Thymus (tissue), 11 donors: Measurements from ENCODE around the gene HIPK2. TPM values are rescaled to one million over a fixed set of nuclear protein-coding genes. Genes with fewer than 3 reads are reported as not detected.

Source experiments
- DNase-seq, 9 donors: peaks; one replicate each; pipeline ENCODE4 v3.0.0-alpha.2; 2013; ENCODE audit warnings: low spot score in 9 of 9, low read depth in 6 of 9, missing footprints in 1 of 9
- H3K27ac ChIP-seq, 2 donors: one replicate each; pipeline ENCODE4 v1.5.1; 2013; ENCODE audit warnings: control low read depth in 1 of 2, low read depth in 1 of 2, low read length in 1 of 2, mild to moderate bottlenecking in 1 of 2, moderate library complexity in 1 of 2
- H3K27me3 ChIP-seq, 2 donors: one replicate each; pipeline ENCODE4 v1.5.1; 2013; ENCODE audit warnings: low read length in 1 of 2; ENCODE audit not compliant: control insufficient read depth in 2 of 2, insufficient read depth in 1 of 2
- H3K36me3 ChIP-seq, 2 donors: one replicate each; pipeline ENCODE4 v1.5.1; 2013; ENCODE audit warnings: low read length in 1 of 2, mild to moderate bottlenecking in 1 of 2, moderate library complexity in 1 of 2; ENCODE audit not compliant: control insufficient read depth in 2 of 2, insufficient read depth in 2 of 2
- H3K4me1 ChIP-seq, 2 donors: one replicate each; pipeline ENCODE4 v1.5.1; 2013; ENCODE audit warnings: low read length in 2 of 2; ENCODE audit not compliant: control insufficient read depth in 2 of 2, insufficient read depth in 2 of 2
- H3K4me3 ChIP-seq, 2 donors: one replicate each; pipeline ENCODE4 v1.5.1; 2013; ENCODE audit warnings: low read length in 2 of 2, control low read depth in 1 of 2, mild to moderate bottlenecking in 1 of 2
- H3K9me3 ChIP-seq, 2 donors: one replicate each; pipeline ENCODE4 v1.5.1; 2013; ENCODE audit warnings: low read length in 1 of 2, mild to moderate bottlenecking in 1 of 2; ENCODE audit not compliant: control insufficient read depth in 2 of 2, insufficient read depth in 1 of 2
- WGBS: extraction: QIAGEN DNeasy Blood & Tissue Kit; methylation state at CpG from one replicate; pipeline ENCODE4 v1.1.7; 2013; 5-methylcytosine and 5-hydroxymethylcytosine counted together
- polyA plus RNA-seq: library from polyadenylated mRNA; stranded (reverse); fragments of 200-250 nt; gene quantifications from one replicate; pipeline ENCODE4 v1.2.3, GENCODE V29; 2013
- total RNA-seq: library from RNA; stranded (reverse); fragments of 120-200 nt; gene quantifications from one replicate; pipeline ENCODE4 v1.2.4, GENCODE V29; 2013
- donor health status: healthy.

Gene HIPK2
- total and polyA plus RNA-seq, 2 donors = 3.4 to 5.8 TPM

DNA sequence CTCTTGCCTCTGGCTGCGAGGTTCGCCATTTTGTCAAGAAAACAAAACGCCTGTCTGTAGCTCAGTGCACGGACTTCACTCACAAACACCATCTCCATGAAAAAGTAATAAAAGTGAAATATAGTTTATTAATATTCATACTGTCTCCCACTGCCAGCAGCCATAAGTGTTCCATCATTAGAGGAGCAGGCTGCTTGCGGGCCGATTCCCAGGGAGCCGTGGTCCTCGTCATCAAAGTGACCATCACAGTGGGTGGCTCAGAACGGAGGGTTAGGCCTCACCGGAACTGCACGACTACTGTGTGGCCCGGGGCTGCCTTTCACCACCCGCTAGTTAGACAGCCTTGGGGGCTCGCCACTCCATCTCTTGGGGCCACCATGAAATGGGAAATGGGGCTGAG, 82.7 kb downstream of the HIPK2 start:
- H3K36me3 ChIP-seq = peaks cover 5 to 17% of the 10 kb centered on the region in 2 donors
- H3K4me1 ChIP-seq = peaks cover 8 to 31% of the 10 kb centered on the region in 2 donors
- H3K9me3 ChIP-seq = no peaks in the 10 kb centered on the region
- DNase-seq = no peak
- WGBS = 98% methylated on average over 14 of the region's 14 CpGs
- H3K4me3 ChIP-seq = no peak overlapping the region
- H3K27me3 ChIP-seq = no peaks in the 10 kb centered on the region
- H3K27ac ChIP-seq = no peak overlapping the region

- H3K36me3 ChIP-seq = peaks cover 8 to 16% of the 10 kb centered on the region in 2 donors
- peaks cover 8 to 24% of the 10 kb centered on the region in 2 donors for H3K4me1 ChIP-seq
- H3K27ac ChIP-seq = no peak overlapping the region
- H3K9me3 ChIP-seq = no peaks in the 10 kb centered on the region
- no peaks in the 10 kb centered on the region for H3K27me3 ChIP-seq
- DNase-seq = no peak
- H3K4me3 ChIP-seq = no peak overlapping the region
- 97% methylated on average over 8 of the region's 8 CpGs for WGBS
Observed at GRCh38 chr7:139694389-139694676, 83.5 kb downstream of the HIPK2 start.

DNA sequence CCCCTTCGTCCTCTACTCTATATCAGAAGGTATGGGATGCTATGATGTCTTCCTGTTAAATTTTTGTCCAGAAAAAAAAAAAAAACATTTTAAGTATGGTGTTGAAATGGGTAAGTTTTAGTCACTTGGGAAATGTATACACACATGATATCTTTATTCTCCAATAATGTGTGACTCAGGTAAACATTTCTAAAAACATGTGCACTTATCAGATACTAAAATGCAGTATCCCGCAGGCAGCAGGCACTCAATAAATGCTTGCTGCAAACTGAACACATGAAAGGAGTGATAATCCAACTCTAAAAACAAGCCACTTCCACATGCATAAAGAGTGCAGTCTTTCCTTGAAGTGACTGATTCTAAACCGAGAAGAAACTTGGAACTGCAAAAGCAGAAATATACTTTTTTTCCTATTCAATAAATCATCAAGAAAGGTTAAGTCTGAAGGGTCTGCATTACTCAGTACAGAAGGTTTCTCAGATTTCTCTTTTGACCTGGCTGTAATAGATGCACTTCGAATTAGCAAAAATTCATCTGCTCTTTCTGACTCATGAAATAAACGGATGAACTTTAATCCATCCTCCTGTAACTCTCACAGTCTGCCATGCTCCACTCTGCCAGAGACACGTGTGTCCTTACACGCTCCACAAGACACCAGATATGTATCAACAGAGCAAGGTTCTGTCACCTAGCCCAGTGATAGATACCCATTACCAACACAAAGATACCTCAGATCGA, 84.0 kb downstream of the HIPK2 start:
- whole genome bisulfite sequencing = 84% methylated on average over 8 of the region's 8 CpGs
- no peaks in the 10 kb centered on the region for H3K9me3 ChIP-seq
- no peak overlapping the region for H3K27ac ChIP-seq
- peaks cover 8 to 16% of the 10 kb centered on the region in 2 donors for H3K36me3 ChIP-seq
- no peaks in the 10 kb centered on the region for H3K27me3 ChIP-seq
- H3K4me1 ChIP-seq = peaks cover 8 to 22% of the 10 kb centered on the region in 2 donors
- H3K4me3 ChIP-seq = no peak overlapping the region
- no peak for DNase-seq

DNA sequence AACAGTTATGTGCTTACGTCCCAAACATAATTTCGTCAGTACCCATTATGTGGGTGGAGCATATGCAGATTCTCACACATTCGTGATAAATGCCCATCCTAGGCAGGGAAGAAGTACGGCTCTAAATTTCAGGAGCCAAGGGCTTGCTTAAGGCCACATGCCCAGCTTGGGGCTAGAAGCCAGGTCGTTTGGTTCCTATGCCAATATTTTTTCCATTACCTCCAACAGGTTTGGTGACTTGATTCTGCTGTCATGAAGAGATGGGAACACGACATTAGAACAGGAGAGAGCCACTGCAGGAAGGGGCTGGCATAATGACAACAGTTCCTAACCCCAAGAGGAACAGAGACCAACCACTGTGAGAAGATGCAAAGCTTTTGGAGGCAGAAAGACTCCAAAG, 85.1 kb downstream of the HIPK2 start:
- H3K4me3 ChIP-seq = no peak overlapping the region
- DNase-seq = no peak
- peaks cover 8 to 14% of the 10 kb centered on the region in 2 donors for H3K36me3 ChIP-seq
- no peaks in the 10 kb centered on the region for H3K9me3 ChIP-seq
- no peaks in the 10 kb centered on the region for H3K27me3 ChIP-seq
- H3K27ac ChIP-seq = no peak overlapping the region
- 96% methylated on average over 6 of the region's 6 CpGs for WGBS
- peaks cover 8 to 20% of the 10 kb centered on the region in 2 donors for H3K4me1 ChIP-seq

DNA sequence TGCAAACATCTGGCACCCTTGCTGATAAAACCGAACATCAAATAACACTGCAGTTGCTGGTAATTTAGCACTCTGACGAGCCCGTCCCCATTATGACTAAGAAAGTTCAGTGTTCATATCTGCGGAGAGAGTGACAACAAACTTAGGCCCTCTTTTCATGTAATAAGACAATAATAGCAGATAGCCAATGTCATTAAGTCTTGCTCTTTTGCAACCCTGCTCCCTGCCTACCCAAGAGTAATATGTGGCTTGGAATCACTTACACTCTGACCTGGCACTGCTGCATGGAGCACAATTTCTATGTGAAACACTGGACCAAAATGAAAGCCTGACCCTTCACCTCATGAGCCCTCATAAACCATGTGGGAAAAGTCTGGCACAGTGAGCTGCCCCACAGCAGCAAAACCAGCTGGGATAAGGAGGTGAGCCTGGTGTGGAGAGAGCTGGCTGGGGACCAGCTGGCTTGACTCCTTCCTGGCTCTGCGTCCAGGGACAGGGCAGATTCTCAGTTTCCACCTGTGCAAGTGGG, 86.5 kb downstream of the HIPK2 start:
- DNase-seq = no peak
- Histone ChIP-seq H3K36me3 (peaks cover 8 to 14% of the 10 kb centered on the region in 2 donors), H3K27ac (no peak overlapping the region), H3K4me3 (no peak overlapping the region), H3K9me3 (no peaks in the 10 kb centered on the region), H3K27me3 (no peaks in the 10 kb centered on the region), H3K4me1 (peaks cover 4 to 8% of the 10 kb centered on the region in 2 donors)
- 94% methylated on average over 5 of the region's 5 CpGs for WGBS

- 96% methylated on average over 7 of the region's 7 CpGs for WGBS
- no peak overlapping the region for H3K27ac ChIP-seq
- no peak for DNase-seq
Observed at GRCh38 chr7:139687980-139688632, 89.7 kb downstream of the HIPK2 start.

GRCh38 chr7:139687211-139687954, 90.4 kb downstream of the HIPK2 start:
- no peaks in the 10 kb centered on the region for H3K9me3 ChIP-seq
- peaks cover 0 to 12% of the 10 kb centered on the region in 2 donors for H3K4me1 ChIP-seq
- no peak overlapping the region for H3K27ac ChIP-seq
- no peak for DNase-seq
- H3K27me3 ChIP-seq = no peaks in the 10 kb centered on the region
- peaks cover 5 to 9% of the 10 kb centered on the region in 2 donors for H3K36me3 ChIP-seq
- H3K4me3 ChIP-seq = no peak overlapping the region

More at GRCh38 chr7:139687980-139688632, 89.7 kb downstream of the HIPK2 start:
- peaks cover 5 to 14% of the 10 kb centered on the region in 2 donors for H3K36me3 ChIP-seq
- H3K4me3 ChIP-seq = no peak overlapping the region
- no peaks in the 10 kb centered on the region for H3K27me3 ChIP-seq
- H3K4me1 ChIP-seq = peaks cover 0 to 5% of the 10 kb centered on the region in 2 donors
- H3K9me3 ChIP-seq = no peaks in the 10 kb centered on the region

DNA sequence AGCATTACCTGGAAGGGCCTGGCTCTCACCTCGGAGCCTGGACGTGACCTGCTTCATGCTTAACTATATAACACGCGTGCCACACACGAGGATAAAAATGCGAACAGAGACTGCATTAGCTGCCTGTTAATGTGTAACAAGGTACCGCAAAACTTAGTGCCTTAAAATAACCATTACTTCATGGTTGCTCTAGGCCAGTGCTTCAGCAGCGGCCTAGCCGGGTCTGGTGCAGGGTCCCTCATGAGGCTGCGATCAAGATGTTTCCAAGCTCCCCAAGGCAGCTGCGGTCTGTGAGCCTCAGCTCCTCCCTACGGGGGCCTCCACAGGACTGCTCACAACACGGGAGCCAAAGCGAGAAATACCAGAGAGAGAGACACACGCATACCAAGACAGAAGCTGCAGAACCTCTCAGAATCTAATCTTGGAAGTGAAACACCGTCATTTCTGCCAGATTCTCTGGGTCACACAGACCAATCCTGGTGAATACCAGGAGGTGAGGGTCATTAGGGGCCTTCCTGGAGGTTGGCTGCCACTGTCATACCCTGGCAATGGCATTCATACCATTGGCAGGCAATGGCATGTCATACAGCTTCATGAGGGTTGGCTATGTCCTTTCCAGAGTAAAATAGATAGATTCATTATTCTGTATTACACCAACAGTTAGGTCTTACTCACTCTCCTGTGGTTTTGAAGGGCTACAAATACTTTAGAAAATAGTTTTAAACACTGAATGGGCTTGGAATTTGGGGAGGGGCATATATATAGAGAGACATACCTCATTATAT, 94.5 kb downstream of the HIPK2 start:
- whole genome bisulfite sequencing = 98% methylated on average over 16 of the region's 16 CpGs
- Histone ChIP-seq H3K4me1 (peaks cover 3 to 38% of the 10 kb centered on the region in 2 donors), H3K36me3 (no peaks in the 10 kb centered on the region), H3K9me3 (no peaks in the 10 kb centered on the region), H3K27me3 (no peaks in the 10 kb centered on the region), H3K4me3 (no peak overlapping the region), H3K27ac (no peak overlapping the region)
- DNase-seq = no peak
